COR-L47 (cell line): ENCODE results near the gene NUDT19.
"Not testable (repeated sequence)": the region's sequence is repeated elsewhere in the genome, so short reads cannot be mapped to it uniquely, and the experiment has no call there.

Experiments
- DNase-seq: peaks from one replicate; lab custom pipeline; 2025; lab: John Stamatoyannopoulos, UW

The NUDT19 gene

GRCh38 chr19:32691291-32691951, at the start of gene NUDT19:
NUDT19 (plus strand) TSS chr19:32691821; CDS start chr19:32691961, 140 bp downstream.
- DNase-seq, result peak; percentile 88

- DNase-seq, result no peak
Observed at GRCh38 chr19:32642771-32643170, 48.9 kb upstream of the NUDT19 start.

- no peak for DNase-seq
Observed at GRCh38 chr19:32646556-32646955, 45.1 kb upstream of the NUDT19 start.

GRCh38 chr19:32647361-32647760, 44.3 kb upstream of the NUDT19 start:
- no peak for DNase-seq

- no peak for DNase-seq
Observed at GRCh38 chr19:32649751-32650150, 41.9 kb upstream of the NUDT19 start.

- no peak for DNase-seq
Observed at GRCh38 chr19:32650671-32651070, 41.0 kb upstream of the NUDT19 start.

GRCh38 chr19:32651729-32652140, 39.9 kb upstream of the NUDT19 start:
- no peak for DNase-seq

GRCh38 chr19:32652331-32652730, 39.3 kb upstream of the NUDT19 start:
- DNase-seq, result not testable (repeated sequence)

GRCh38 chr19:32652894-32653598, 38.6 kb upstream of the NUDT19 start:
- no peak for DNase-seq

- no peak for DNase-seq
Observed at GRCh38 chr19:32653599-32653915, 38.1 kb upstream of the NUDT19 start.

GRCh38 chr19:32656379-32656778, 35.2 kb upstream of the NUDT19 start:
- not testable (repeated sequence) for DNase-seq

GRCh38 chr19:32658075-32658474, 33.5 kb upstream of the NUDT19 start:
- DNase-seq, result no peak

- no peak for DNase-seq
Observed at GRCh38 chr19:32658527-32658926, 33.1 kb upstream of the NUDT19 start.

GRCh38 chr19:32661318-32661717, 30.3 kb upstream of the NUDT19 start:
- no peak for DNase-seq

- DNase-seq, result no peak
Observed at GRCh38 chr19:32662186-32662585, 29.4 kb upstream of the NUDT19 start.

- no peak for DNase-seq
Observed at GRCh38 chr19:32666084-32666483, 25.5 kb upstream of the NUDT19 start.

GRCh38 chr19:32669310-32669709, 22.3 kb upstream of the NUDT19 start:
- DNase-seq, result no peak

- DNase-seq, result no peak
Observed at GRCh38 chr19:32671883-32672593, 19.6 kb upstream of the NUDT19 start.

- DNase-seq, result no peak
Observed at GRCh38 chr19:32672841-32673240, 18.8 kb upstream of the NUDT19 start.

GRCh38 chr19:32673573-32673972, 18.0 kb upstream of the NUDT19 start:
- no peak for DNase-seq

- no peak for DNase-seq
Observed at GRCh38 chr19:32674153-32674930, 17.3 kb upstream of the NUDT19 start.
